Stimulated activated CD4-positive, alpha-beta T cell treated with anti-CD3 and anti-CD28 coated beads, Interleukin-1b, Interleukin-23, amount 100 ng/mL, for 24 hours (primary cell): ENCODE data around the gene RELB.

Source experiments
- DNase-seq, 4 experiments: peaks; one replicate each; pipeline ENCODE4 v3.0.0-alpha.2; 2020; ENCODE audit warnings: low read depth in 4 of 4, low spot score in 1 of 4

The RELB gene

DNA sequence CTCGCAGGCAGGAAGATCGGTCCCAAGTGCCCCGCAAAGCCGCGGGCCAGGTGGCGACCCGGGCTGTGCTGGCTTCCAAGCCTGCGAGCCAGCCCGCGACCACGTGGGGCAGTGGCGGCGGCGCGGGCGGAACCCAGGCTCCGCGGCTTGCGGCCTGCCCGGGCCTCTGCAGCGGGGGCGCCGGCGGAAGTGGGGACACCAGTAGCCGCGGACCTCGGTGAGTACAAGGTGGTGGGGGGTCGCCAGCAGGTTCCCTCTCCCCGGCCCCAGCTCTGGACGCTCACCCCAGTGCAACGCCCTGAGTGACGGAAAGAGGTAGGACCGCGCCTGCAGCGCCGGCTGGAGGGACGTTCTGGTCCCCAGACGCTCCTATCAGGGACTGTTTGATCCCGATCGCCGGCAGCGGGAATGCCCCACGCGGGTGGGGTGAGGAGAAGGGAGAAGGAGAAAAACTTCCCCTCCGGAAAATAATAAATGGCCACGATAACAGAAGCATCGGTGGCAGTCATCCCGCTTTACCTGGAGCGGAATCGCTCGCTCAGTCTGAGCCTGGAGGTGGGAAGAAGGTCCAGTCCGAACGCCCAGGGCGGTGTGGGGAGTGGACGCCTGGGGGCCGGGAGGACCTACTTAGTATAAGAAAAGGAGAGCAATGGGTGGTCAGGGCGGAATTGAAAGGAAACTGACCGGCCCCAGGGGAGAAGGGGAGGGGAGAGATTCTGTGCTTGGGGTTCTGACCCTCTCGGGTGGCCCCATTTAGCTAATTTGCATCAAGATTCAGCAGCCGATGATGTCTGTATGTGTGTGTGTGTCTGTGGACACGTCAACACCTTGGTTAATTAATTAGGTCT, 78.0 kb downstream of the RELB start, which contains the start of gene GEMIN7:
TSS of gene GEMIN7 (plus strand) at position 198 of the 848 bp plus-strand sequence. CDS start 10,855 bp downstream, outside the sequence.
- peak; percentile 67 to 78 (median 74) for DNase-seq

DNA sequence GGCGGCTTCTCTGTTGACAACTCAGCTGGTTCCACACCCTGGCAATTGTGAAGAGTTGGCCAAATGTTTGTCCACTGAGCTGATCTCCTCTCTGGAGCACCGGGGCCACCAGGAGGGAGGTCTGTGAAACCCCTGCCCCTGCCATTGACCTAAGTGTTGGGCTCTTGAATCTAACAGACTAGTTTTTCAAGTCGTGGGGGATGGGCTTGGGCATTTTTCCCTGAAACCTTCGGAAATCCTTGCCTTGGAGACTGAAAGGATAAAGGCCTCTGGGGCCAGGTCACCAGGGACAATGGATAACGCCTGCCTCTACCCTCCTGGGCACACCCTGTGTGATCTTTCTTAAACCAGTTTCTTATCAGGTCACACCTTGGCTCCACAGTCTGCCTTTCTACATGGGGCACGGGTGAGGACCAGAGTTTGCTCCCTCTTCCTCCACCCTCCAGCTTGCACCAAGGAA, 78.7 kb downstream of the RELB start:
- DNase-seq = no peak

DNA sequence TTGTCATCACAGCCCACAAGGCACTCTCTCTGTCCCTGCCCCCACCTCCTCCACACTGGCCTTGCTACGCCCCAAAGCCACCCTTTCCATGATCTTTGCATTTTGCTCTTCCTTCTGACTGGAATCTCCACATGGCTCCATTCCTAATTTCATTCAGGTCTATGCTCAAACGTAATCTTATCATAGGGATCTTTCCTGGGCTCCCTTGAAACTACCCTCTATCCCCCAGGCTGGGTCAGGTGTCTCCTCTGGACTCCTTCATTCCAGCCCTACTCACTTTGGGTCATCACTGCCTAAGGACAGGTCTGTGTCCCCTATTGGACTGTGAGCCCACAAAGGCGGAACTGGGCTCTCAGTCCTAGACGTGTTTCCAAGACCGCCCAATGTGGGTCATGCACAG, 80.9 kb downstream of the RELB start:
- DNase-seq = no peak

DNA sequence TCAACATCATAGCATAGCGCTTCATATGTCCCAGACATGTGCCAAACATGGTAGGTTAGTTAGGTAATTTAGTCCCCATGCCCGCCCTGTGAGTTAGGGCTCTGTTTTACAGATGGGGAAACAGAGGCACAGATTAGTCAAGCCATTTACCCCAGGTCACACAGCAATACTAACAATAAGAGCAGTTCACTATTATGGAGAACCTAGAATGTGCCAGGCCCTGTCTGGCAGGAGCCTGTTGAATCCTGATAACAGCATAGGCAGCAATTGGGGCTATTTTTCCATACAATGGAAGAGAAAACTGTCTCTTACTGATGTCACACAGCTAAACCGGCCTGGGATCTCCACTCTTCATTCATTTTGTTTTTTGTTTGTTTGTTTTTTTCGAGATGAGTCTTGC, 85.2 kb downstream of the RELB start:
- DNase-seq = no peak

DNA sequence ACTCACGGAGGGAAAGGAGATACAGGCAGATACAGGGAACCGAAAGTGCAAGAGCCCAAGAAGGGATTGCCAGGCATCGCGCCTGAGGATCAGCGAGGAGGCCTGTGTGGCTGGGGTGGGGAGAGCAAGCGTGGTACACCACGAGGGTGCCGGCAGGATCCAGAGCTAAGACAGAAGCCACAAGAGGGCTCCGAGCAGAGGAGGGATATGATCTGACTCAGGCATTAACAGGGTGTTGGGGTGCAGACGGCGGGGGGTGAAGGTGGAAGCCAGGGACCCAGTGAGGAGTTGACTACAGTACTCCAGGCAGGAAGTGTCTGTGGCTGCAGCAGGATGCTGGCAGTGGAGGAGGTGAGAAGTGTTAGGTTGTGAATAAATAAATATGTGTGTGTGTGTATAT, 86.3 kb downstream of the RELB start:
- DNase-seq = no peak
